Heart left ventricle (tissue), 13 donors: ENCODE measurements around the gene SLC37A1.

ENCODE experiments used
- CTCF ChIP-seq, 12 donors: fragments of 200-600 bp; sonication (generic) in 4 of 12; IDR thresholded peaks; one replicate each; pipeline versions ENCODE4 v1.5.0 to v1.8.0; 2018 to 2022; ENCODE audit warnings: antibody characterized with exemption in 12 of 12, mild to moderate bottlenecking in 5 of 12
- POLR2A ChIP-seq, 2 donors: fragments of 450-650 bp; IDR thresholded peaks; one replicate each; pipeline ENCODE4 v1.6.1; 2017; ENCODE audit warnings: antibody characterized with exemption in 2 of 2, mild to moderate bottlenecking in 2 of 2, moderate library complexity in 2 of 2
- donor health status: ischemic (EF 13 %, LVEDD 7.1; RV severe dilation, severe dysfunction).
- donor health status: DM: no; HTN: yes; CAD: no.
- donor health status: DM: no; HTN: no; CAD: no.
- donor health status: ischemic (EF 25% LVEDD 6.9; RV normal size, moderate dysfunction).
- donor health status: ischemic (EF 25% LVEDD 5.7; RV mildly dilated, moderate dysfunction).
- donor health status: ischemic (EF 35%, LVEDD 5.7; RV mildly dilated, moderate dysfunction).
- donor health status: nonischemic (EF 11% LVEDD 7.7; RV severe dilation, severe dysfunction).
- donor health status: DM: yes; HTN: yes; CAD: no.
- donor health status: PGD.
- donor health status: ischemic (EF 29% LVEDD 5.4; RV normal size, mild dysfunction).
- donor health status: nonischemic (EF 23%, LVEDD 6.1; RV moderate dilation, normal function).

- TF ChIP-seq POLR2A (IDR thresholded peaks at IDR 0.05) (no peak), CTCF (IDR thresholded peaks at IDR 0.05) (no peak)
Measured at GRCh38 chr21:42619841-42620240, 106.2 kb downstream of the SLC37A1 start.
